ENCODE results near the gene LTB4R2.

- TF ChIP-seq POLR2A (IDR thresholded peaks at IDR 0.05; ENCODE audit: low read depth, low read length) = no peak
- no peak for TF ChIP-seq POLR2AphosphoS5 (IDR thresholded peaks at IDR 0.05; ENCODE audit: low read depth, low read length)
Measured at GRCh38 chr14:24329736-24330135, 19.8 kb downstream of the LTB4R2 start.

Measured in GM12891 (cell line).